DND-41 (cell line): ENCODE data around the gene HDAC3.

Experiments
- ATAC-seq: fragments of 200-7000 bp; cut with Tn5 transposase; 3 replicates; pipeline ENCODE4 v1.9.1; 2021; ENCODE audit warnings: low read depth; ENCODE audit not compliant: insufficient read depth
- DNase-seq: peaks from one replicate; pipeline ENCODE4 v3.0.0-alpha.2; 2020
- H2AFZ ChIP-seq: 2 replicates; pipeline ENCODE4 v1.6.0; 2012; ENCODE audit warnings: low read depth, low read length
- H3K27ac ChIP-seq: 2 replicates; pipeline ENCODE4 v1.5.1; 2012; ENCODE audit warnings: low read length, inconsistent platforms
- H3K27me3 ChIP-seq: fragments of 200-600 bp; sonication (generic); 2 replicates; pipeline ENCODE4 v1.6.0; 2012; ENCODE audit warnings: low read length, mild to moderate bottlenecking, inconsistent platforms; ENCODE audit not compliant: insufficient read depth, poor library complexity
- H3K36me3 ChIP-seq: 2 replicates; pipeline ENCODE4 v1.5.1; 2012; ENCODE audit warnings: low read length, inconsistent platforms; ENCODE audit not compliant: insufficient read depth
- H3K4me1 ChIP-seq: 2 replicates; pipeline ENCODE4 v1.5.1; 2012; ENCODE audit warnings: mild to moderate bottlenecking, low read length; ENCODE audit not compliant: insufficient read depth
- H3K4me2 ChIP-seq: 2 replicates; pipeline ENCODE4 v1.6.0; 2012; ENCODE audit warnings: mild to moderate bottlenecking, moderate library complexity, low read length, inconsistent platforms; ENCODE audit not compliant: insufficient read depth
- H3K4me3 ChIP-seq, 2 experiments: fragments of 200-600 bp in 1 of 2; shearing (Covaris generic) in 1 of 2; 2 replicates each; pipeline ENCODE4 v1.5.1; 2012 to 2016; ENCODE audit warnings: inconsistent platforms in 2 of 2, low read length in 2 of 2, mild to moderate bottlenecking in 2 of 2, low read depth in 1 of 2, moderate library complexity in 1 of 2
- H3K79me2 ChIP-seq: 2 replicates; pipeline ENCODE4 v1.6.0; 2012; ENCODE audit warnings: low read length, inconsistent platforms; ENCODE audit not compliant: insufficient read depth
- H3K9ac ChIP-seq: 2 replicates; pipeline ENCODE4 v1.6.0; 2012; ENCODE audit warnings: low read depth, mild to moderate bottlenecking, inconsistent platforms, low read length, moderate library complexity
- H3K9me3 ChIP-seq: 2 replicates; pipeline ENCODE4 v1.5.1; 2012; ENCODE audit warnings: low read length, moderate library complexity, mild to moderate bottlenecking, inconsistent platforms; ENCODE audit not compliant: insufficient read depth, severe bottlenecking
- H4K20me1 ChIP-seq: 2 replicates; pipeline ENCODE4 v1.6.0; 2012; ENCODE audit warnings: low read length; ENCODE audit not compliant: insufficient read depth
- EZH2 ChIP-seq: IDR thresholded peaks from 3 replicates; pipeline ENCODE4 v1.6.1; 2012; ENCODE audit warnings: borderline replicate concordance, low read depth, mild to moderate bottlenecking, moderate library complexity, low read length, inconsistent platforms; ENCODE audit not compliant: severe bottlenecking
- TF ChIP-seq, protein P1 (sequence below): IDR thresholded peaks from 2 replicates; pipeline ENCODE4 v1.5.1; 2012; ENCODE audit warnings: borderline replicate concordance, low read length, moderate library complexity, mild to moderate bottlenecking; ENCODE audit not compliant: poor library complexity, severe bottlenecking; ENCODE audit errors: extremely low read depth

HDAC3 gene

DNA sequence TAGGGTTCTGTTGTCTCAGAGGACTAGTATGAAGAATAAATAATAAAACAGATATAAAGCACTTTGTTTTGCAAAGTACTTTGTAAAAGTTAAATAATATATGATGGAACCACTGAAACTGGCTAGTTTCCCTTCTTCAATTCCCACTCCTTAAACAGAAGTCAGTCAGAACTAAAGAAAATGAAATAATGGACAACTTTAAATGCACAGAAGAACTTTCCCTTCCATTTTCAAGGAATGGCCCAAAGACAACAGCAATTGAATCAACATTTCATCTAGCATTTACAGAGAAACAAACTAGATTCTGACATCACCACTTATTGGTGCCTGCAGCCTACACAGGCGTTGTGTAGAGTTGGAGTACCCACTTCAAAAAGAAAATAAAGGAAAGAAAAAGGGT lies 34.0 kb downstream of the HDAC3 start:
- DNase-seq: no peak
- no peaks in the 10 kb centered on the region for H3K27me3 ChIP-seq
- no peaks in the 10 kb centered on the region for H3K9me3 ChIP-seq
- H3K9ac ChIP-seq: peak overlapping the region; percentile 7; the same call in 1 of the 2 replicates
- peak overlapping the region; percentile 92 for H3K27ac ChIP-seq
- H3K36me3 ChIP-seq: peaks cover 8% of the 10 kb centered on the region
- peaks cover 26% of the 10 kb centered on the region for H4K20me1 ChIP-seq
- peaks cover 93% of the 10 kb centered on the region for H3K4me1 ChIP-seq
- no peak overlapping the region for H2AFZ ChIP-seq
- no peak for TF ChIP-seq EZH2
- TF ChIP-seq, protein P1, sequence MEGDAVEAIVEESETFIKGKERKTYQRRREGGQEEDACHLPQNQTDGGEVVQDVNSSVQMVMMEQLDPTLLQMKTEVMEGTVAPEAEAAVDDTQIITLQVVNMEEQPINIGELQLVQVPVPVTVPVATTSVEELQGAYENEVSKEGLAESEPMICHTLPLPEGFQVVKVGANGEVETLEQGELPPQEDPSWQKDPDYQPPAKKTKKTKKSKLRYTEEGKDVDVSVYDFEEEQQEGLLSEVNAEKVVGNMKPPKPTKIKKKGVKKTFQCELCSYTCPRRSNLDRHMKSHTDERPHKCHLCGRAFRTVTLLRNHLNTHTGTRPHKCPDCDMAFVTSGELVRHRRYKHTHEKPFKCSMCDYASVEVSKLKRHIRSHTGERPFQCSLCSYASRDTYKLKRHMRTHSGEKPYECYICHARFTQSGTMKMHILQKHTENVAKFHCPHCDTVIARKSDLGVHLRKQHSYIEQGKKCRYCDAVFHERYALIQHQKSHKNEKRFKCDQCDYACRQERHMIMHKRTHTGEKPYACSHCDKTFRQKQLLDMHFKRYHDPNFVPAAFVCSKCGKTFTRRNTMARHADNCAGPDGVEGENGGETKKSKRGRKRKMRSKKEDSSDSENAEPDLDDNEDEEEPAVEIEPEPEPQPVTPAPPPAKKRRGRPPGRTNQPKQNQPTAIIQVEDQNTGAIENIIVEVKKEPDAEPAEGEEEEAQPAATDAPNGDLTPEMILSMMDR: no peak
- no peak overlapping the region for H3K4me3 ChIP-seq
- no peak for ATAC-seq
- 0 out of 2 replicates have a peak overlapping the region, but pooled peaks have one; percentile 15 for H3K4me2 ChIP-seq
- H3K79me2 ChIP-seq: peaks cover 92% of the 10 kb centered on the region

- H3K27me3 ChIP-seq: no peaks in the 10 kb centered on the region
- H3K27ac ChIP-seq: peak overlapping the region; percentile 61
- TF ChIP-seq, protein P1: no peak
- TF ChIP-seq EZH2: no peak
- no peak overlapping the region for H2AFZ ChIP-seq
- H3K36me3 ChIP-seq: peaks cover 26% of the 10 kb centered on the region
- H3K4me3 ChIP-seq: no peak overlapping the region
- ATAC-seq: peak; percentile 41; the same call in 1 of the 3 replicates
- DNase-seq: no peak
- H3K4me2 ChIP-seq: 0 out of 2 replicates have a peak overlapping the region, but pooled peaks have one; percentile 9
- H4K20me1 ChIP-seq: peaks cover 36% of the 10 kb centered on the region
- H3K79me2 ChIP-seq: peaks cover 98% of the 10 kb centered on the region
- no peak overlapping the region for H3K9ac ChIP-seq
- peaks cover 57% of the 10 kb centered on the region for H3K4me1 ChIP-seq
- no peaks in the 10 kb centered on the region for H3K9me3 ChIP-seq
These were observed 38.0 kb downstream of the HDAC3 start for GRCh38 chr5:141598391-141599345.

- no peak overlapping the region for H3K4me2 ChIP-seq
- peaks cover 98% of the 10 kb centered on the region for H3K79me2 ChIP-seq
- H2AFZ ChIP-seq: no peak overlapping the region
- DNase-seq (no peak), ATAC-seq (no peak)
- peaks cover 53% of the 10 kb centered on the region for H3K4me1 ChIP-seq
- H3K27me3 ChIP-seq: no peaks in the 10 kb centered on the region
- no peak for TF ChIP-seq EZH2
- TF ChIP-seq, protein P1: no peak
- H3K9ac ChIP-seq: no peak overlapping the region
- H4K20me1 ChIP-seq: peaks cover 39% of the 10 kb centered on the region
- H3K27ac ChIP-seq: peak overlapping the region; percentile 60
- no peaks in the 10 kb centered on the region for H3K9me3 ChIP-seq
- peaks cover 31% of the 10 kb centered on the region for H3K36me3 ChIP-seq
- H3K4me3 ChIP-seq: no peak overlapping the region
These were observed 38.8 kb downstream of the HDAC3 start for GRCh38 chr5:141597814-141598213.
